Liver (tissue), 9 donors: Measurements from ENCODE around the gene CD247. TPM values are rescaled to one million over a fixed set of nuclear protein-coding genes. Genes with fewer than 3 reads are reported as not detected.

Experiments
- DNase-seq: peaks from one replicate; pipeline ENCODE4 v3.0.0-alpha.2; 2017; ENCODE audit warnings: low spot score
- H3K27ac ChIP-seq, 2 donors: one replicate each; pipeline ENCODE4 v1.7.0; 2013; ENCODE audit warnings: inconsistent platforms in 2 of 2, low read length in 2 of 2, control low read depth in 1 of 2, low read depth in 1 of 2, mild to moderate bottlenecking in 1 of 2
- H3K27me3 ChIP-seq, 4 donors: one replicate each; pipeline versions ENCODE4 v1.6.1 to v1.7.0; 2013; ENCODE audit warnings: low read length in 3 of 4, inconsistent platforms in 1 of 4, mild to moderate bottlenecking in 1 of 4, moderate library complexity in 1 of 4; ENCODE audit not compliant: control insufficient read depth in 4 of 4, insufficient read depth in 4 of 4
- H3K36me3 ChIP-seq, 4 donors: one replicate each; pipeline versions ENCODE4 v1.6.1 to v1.7.0; 2013; ENCODE audit warnings: low read length in 3 of 4, mild to moderate bottlenecking in 3 of 4, low read depth in 1 of 4, moderate library complexity in 1 of 4; ENCODE audit not compliant: control insufficient read depth in 4 of 4, insufficient read depth in 3 of 4
- H3K4me1 ChIP-seq, 4 donors: one replicate each; pipeline versions ENCODE4 v1.6.1 to v1.7.0; 2013; ENCODE audit warnings: low read length in 3 of 4, mild to moderate bottlenecking in 3 of 4, moderate library complexity in 1 of 4; ENCODE audit not compliant: control insufficient read depth in 4 of 4, insufficient read depth in 4 of 4
- H3K4me3 ChIP-seq, 3 donors: one replicate each; pipeline versions ENCODE4 v1.6.1 to v1.7.0; 2013; ENCODE audit warnings: low read length in 3 of 3, control low read depth in 1 of 3, low read depth in 1 of 3, mild to moderate bottlenecking in 1 of 3
- H3K9ac ChIP-seq, 2 donors: one replicate each; pipeline ENCODE4 v1.7.0; 2013; ENCODE audit warnings: low read length in 2 of 2, mild to moderate bottlenecking in 2 of 2, moderate library complexity in 2 of 2, control low read depth in 1 of 2, low read depth in 1 of 2
- H3K9me3 ChIP-seq, 4 donors: one replicate each; pipeline versions ENCODE4 v1.6.1 to v1.7.0; 2013; ENCODE audit warnings: low read length in 3 of 4; ENCODE audit not compliant: control insufficient read depth in 4 of 4
- EGR1 ChIP-seq, 2 donors: IDR thresholded peaks; 2 replicates each; pipeline ENCODE4 v1.6.1; 2016 to 2018; ENCODE audit warnings: antibody characterized with exemption in 2 of 2, low read depth in 2 of 2
- FOXA1 ChIP-seq: IDR thresholded peaks from 2 replicates; pipeline ENCODE4 v1.6.1; 2016; ENCODE audit warnings: antibody characterized with exemption
- FOXA2 ChIP-seq: IDR thresholded peaks from 2 replicates; pipeline ENCODE4 v1.6.1; 2016; ENCODE audit warnings: antibody characterized with exemption
- GABPA ChIP-seq, 2 donors: IDR thresholded peaks in 1 of 2; conservative IDR thresholded peaks in 1 of 2; 2 replicates each; pipeline ENCODE4 v1.6.1; 2016; ENCODE audit warnings: antibody characterized with exemption in 2 of 2, mild to moderate bottlenecking in 1 of 2, moderate library complexity in 1 of 2
- HNF4A ChIP-seq, 2 donors: conservative IDR thresholded peaks; 2 replicates each; pipeline ENCODE4 v1.6.1; 2016; ENCODE audit warnings: antibody characterized with exemption in 2 of 2, mild to moderate bottlenecking in 2 of 2
- HNF4G ChIP-seq: IDR thresholded peaks from 2 replicates; pipeline ENCODE4 v1.6.1; 2016; ENCODE audit warnings: antibody characterized with exemption
- JUND ChIP-seq, 2 donors: IDR thresholded peaks; 2 replicates each; pipeline ENCODE4 v1.6.1; 2016; ENCODE audit warnings: antibody characterized with exemption in 2 of 2
- NR2F2 ChIP-seq: IDR thresholded peaks from 2 replicates; pipeline ENCODE4 v1.6.1; 2016; ENCODE audit warnings: antibody characterized with exemption
- RAD21 ChIP-seq, 2 donors: IDR thresholded peaks; 2 replicates each; pipeline ENCODE4 v1.6.1; 2016; ENCODE audit warnings: antibody characterized with exemption in 2 of 2, mild to moderate bottlenecking in 2 of 2
- RXRA ChIP-seq, 2 donors: IDR thresholded peaks; 2 replicates each; pipeline ENCODE4 v1.6.1; 2017 to 2018; ENCODE audit warnings: antibody characterized with exemption in 2 of 2, mild to moderate bottlenecking in 1 of 2
- SP1 ChIP-seq: IDR thresholded peaks from 2 replicates; pipeline ENCODE4 v1.6.1; 2018; ENCODE audit warnings: antibody characterized with exemption, mild to moderate bottlenecking
- TAF1 ChIP-seq: conservative IDR thresholded peaks from 2 replicates; pipeline ENCODE4 v1.6.1; 2016; ENCODE audit warnings: antibody characterized with exemption, mild to moderate bottlenecking
- YY1 ChIP-seq: IDR thresholded peaks from 2 replicates; pipeline ENCODE4 v1.6.1; 2016; ENCODE audit warnings: antibody characterized with exemption, mild to moderate bottlenecking
- WGBS: extraction: QIAGEN DNeasy Blood & Tissue Kit; methylation state at CpG from one replicate; pipeline ENCODE4 v1.1.7; 2013; 5-methylcytosine and 5-hydroxymethylcytosine counted together
- polyA plus RNA-seq, 2 donors: library from polyadenylated mRNA; stranded (reverse) in 1 of 2; unstranded in 1 of 2; fragments of 200-250 nt in 1 of 2; fragments of >200 nt in 1 of 2; fragmentation: Nextera tagmentation in 1 of 2; extraction: Ambion mirVana in 1 of 2; gene quantifications; one replicate each; pipeline versions ENCODE4 v1.2.1 to v1.2.3, GENCODE V29; 2013 to 2015
- total RNA-seq, 2 donors: library from RNA; depleted of rRNA; stranded (reverse); fragments of >200 nt; gene quantifications; one replicate each; pipeline ENCODE4 v1.2.3, GENCODE V29; 2014
- TF ChIP-seq, protein P1 (sequence below): IDR thresholded peaks from 2 replicates; pipeline ENCODE4 v1.6.1; 2016; ENCODE audit warnings: antibody characterized with exemption
- TF ChIP-seq, protein P2 (sequence below): IDR thresholded peaks from 2 replicates; pipeline ENCODE4 v1.6.1; 2016; ENCODE audit warnings: antibody characterized with exemption
- TF ChIP-seq, protein P3 (sequence below): IDR thresholded peaks from 2 replicates; pipeline ENCODE4 v1.6.1; 2016; ENCODE audit warnings: antibody characterized with exemption, mild to moderate bottlenecking
- TF ChIP-seq, protein P4 (sequence below): fragments of 150-350 bp; IDR thresholded peaks from 2 replicates; pipeline ENCODE4 v1.5.1; 2017; ENCODE audit warnings: improper control_type of control experiment, low read depth, low read length; ENCODE audit not compliant: missing input control
- TF ChIP-seq, protein P5 (sequence below): IDR thresholded peaks from 2 replicates; pipeline ENCODE4 v1.6.1; 2016; ENCODE audit warnings: antibody characterized with exemption
- donor health status: healthy.
- donor health status: healthy.
- donor health status: healthy.
- donor health status: healthy.
- donor health status: healthy.

CD247 gene
- total and polyA plus RNA-seq, 4 donors, result 0.61 to 2.2 (median 1.6) TPM

DNA sequence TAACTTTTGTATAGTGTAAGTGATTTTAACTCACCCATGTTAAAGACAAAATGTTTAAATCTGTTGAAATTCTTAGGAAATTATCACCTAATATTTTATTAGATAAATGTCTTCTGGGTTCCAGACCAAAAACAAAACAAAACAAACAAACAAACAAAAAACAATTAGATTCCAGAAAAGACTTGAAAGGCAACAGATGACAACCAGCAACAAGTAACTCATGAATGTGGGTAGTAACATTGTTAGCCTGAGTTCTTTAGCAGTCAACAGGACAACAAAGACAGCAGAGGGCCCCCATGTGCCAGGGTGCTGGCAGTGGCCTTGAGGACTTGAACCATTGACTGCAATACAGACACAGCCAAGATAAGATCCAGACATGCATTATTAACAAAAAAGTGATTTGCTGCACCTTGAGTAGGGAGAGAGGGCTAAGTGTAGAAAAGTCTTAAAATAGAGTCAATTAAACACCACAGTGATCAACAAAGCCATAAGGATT, 2.4 kb upstream of the CD247 start:
- Histone ChIP-seq H3K27ac (no peak overlapping the region), H3K9me3 (no peaks in the 10 kb centered on the region), H3K27me3 (no peaks in the 10 kb centered on the region), H3K4me1 (peaks cover 0 to 3% (median 1%) of the 10 kb centered on the region in 4 donors), H3K4me3 (no peak overlapping the region), H3K36me3 (no peaks in the 10 kb centered on the region), H3K9ac (no peak overlapping the region)
- TF ChIP-seq EGR1 (IDR thresholded peaks at IDR 0.05; ENCODE audit: low read depth in 2 of 2) (no peak), JUND (IDR thresholded peaks at IDR 0.05) (no peak), FOXA1 (no peak), RAD21 (IDR thresholded peaks at IDR 0.05) (peak in 1 of 2 donors; percentile 59), SP1 (no peak), NR2F2 (no peak)
- TF ChIP-seq, protein P1, sequence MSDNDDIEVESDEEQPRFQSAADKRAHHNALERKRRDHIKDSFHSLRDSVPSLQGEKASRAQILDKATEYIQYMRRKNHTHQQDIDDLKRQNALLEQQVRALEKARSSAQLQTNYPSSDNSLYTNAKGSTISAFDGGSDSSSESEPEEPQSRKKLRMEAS, result no peak
- TF ChIP-seq, protein P2, sequence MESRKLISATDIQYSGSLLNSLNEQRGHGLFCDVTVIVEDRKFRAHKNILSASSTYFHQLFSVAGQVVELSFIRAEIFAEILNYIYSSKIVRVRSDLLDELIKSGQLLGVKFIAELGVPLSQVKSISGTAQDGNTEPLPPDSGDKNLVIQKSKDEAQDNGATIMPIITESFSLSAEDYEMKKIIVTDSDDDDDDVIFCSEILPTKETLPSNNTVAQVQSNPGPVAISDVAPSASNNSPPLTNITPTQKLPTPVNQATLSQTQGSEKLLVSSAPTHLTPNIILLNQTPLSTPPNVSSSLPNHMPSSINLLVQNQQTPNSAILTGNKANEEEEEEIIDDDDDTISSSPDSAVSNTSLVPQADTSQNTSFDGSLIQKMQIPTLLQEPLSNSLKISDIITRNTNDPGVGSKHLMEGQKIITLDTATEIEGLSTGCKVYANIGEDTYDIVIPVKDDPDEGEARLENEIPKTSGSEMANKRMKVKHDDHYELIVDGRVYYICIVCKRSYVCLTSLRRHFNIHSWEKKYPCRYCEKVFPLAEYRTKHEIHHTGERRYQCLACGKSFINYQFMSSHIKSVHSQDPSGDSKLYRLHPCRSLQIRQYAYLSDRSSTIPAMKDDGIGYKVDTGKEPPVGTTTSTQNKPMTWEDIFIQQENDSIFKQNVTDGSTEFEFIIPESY, result no peak
- DNase-seq, result no peak

DNA sequence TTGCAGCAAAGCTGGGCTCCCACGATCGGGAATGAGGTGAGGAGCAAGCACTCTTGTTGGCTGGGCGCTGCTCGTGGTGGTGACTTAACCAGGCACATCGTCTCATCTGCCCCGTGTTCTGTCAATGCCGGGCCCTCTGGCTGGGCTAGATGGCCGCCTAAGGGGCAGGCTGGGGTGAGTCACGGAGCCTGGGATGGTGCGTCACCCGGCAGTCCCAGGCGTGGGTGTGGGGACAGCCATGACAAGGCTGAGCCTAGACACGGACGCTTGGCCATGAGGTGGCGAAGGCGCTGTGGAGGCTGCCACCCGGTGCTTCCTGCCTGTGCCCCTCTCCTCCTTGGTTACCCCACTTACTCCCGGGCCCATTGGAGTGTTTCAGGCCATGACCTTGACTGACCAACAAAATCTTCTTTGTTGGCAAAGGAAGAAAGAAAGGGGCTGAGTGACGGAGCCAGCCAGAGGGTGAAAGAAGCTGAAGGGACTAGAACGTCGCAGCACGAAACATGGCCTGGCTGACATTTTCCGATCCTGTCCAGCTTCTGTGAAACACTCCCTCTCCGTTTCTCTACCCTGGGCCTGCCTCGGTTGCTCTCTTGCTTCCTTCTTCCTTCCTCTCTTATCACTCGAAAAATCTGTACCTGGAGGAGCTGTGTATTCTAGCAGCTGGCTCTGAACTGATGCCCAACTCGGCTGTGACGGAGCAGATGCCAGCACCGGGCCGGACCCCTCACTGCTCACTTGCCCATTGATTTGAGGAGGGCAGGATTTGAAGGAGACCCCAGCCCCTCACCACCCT, 596 bp downstream of the CD247 start:
- H3K9ac ChIP-seq, result no peak overlapping the region
- H3K4me1 ChIP-seq, result no peaks in the 10 kb centered on the region
- H3K4me3 ChIP-seq, result peak overlapping the region in 1 of 3 donors; percentile 1
- 86% methylated on average over 30 of the region's 30 CpGs for WGBS
- no peaks in the 10 kb centered on the region for H3K27me3 ChIP-seq
- no peaks in the 10 kb centered on the region for H3K9me3 ChIP-seq
- DNase-seq, result no peak
- no peaks in the 10 kb centered on the region for H3K36me3 ChIP-seq
- TF ChIP-seq, protein P3, sequence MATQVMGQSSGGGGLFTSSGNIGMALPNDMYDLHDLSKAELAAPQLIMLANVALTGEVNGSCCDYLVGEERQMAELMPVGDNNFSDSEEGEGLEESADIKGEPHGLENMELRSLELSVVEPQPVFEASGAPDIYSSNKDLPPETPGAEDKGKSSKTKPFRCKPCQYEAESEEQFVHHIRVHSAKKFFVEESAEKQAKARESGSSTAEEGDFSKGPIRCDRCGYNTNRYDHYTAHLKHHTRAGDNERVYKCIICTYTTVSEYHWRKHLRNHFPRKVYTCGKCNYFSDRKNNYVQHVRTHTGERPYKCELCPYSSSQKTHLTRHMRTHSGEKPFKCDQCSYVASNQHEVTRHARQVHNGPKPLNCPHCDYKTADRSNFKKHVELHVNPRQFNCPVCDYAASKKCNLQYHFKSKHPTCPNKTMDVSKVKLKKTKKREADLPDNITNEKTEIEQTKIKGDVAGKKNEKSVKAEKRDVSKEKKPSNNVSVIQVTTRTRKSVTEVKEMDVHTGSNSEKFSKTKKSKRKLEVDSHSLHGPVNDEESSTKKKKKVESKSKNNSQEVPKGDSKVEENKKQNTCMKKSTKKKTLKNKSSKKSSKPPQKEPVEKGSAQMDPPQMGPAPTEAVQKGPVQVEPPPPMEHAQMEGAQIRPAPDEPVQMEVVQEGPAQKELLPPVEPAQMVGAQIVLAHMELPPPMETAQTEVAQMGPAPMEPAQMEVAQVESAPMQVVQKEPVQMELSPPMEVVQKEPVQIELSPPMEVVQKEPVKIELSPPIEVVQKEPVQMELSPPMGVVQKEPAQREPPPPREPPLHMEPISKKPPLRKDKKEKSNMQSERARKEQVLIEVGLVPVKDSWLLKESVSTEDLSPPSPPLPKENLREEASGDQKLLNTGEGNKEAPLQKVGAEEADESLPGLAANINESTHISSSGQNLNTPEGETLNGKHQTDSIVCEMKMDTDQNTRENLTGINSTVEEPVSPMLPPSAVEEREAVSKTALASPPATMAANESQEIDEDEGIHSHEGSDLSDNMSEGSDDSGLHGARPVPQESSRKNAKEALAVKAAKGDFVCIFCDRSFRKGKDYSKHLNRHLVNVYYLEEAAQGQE, result no peak
- TF ChIP-seq JUND (IDR thresholded peaks at IDR 0.05) (no peak), GABPA (IDR thresholded peaks at IDR 0.05 in 1 of 2, conservative IDR thresholded peaks at IDR 0.05 in 1 of 2) (no peak), RXRA (IDR thresholded peaks at IDR 0.05) (no peak), RAD21 (IDR thresholded peaks at IDR 0.05) (no peak), HNF4A (conservative IDR thresholded peaks at IDR 0.05) (no peak), YY1 (no peak), EGR1 (IDR thresholded peaks at IDR 0.05; ENCODE audit: low read depth in 2 of 2) (no peak), HNF4G (no peak), NR2F2 (no peak), SP1 (no peak), FOXA1 (no peak), FOXA2 (no peak), TAF1 (no peak)
- TF ChIP-seq, protein P4, sequence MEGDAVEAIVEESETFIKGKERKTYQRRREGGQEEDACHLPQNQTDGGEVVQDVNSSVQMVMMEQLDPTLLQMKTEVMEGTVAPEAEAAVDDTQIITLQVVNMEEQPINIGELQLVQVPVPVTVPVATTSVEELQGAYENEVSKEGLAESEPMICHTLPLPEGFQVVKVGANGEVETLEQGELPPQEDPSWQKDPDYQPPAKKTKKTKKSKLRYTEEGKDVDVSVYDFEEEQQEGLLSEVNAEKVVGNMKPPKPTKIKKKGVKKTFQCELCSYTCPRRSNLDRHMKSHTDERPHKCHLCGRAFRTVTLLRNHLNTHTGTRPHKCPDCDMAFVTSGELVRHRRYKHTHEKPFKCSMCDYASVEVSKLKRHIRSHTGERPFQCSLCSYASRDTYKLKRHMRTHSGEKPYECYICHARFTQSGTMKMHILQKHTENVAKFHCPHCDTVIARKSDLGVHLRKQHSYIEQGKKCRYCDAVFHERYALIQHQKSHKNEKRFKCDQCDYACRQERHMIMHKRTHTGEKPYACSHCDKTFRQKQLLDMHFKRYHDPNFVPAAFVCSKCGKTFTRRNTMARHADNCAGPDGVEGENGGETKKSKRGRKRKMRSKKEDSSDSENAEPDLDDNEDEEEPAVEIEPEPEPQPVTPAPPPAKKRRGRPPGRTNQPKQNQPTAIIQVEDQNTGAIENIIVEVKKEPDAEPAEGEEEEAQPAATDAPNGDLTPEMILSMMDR, result no peak
- TF ChIP-seq, protein P1, result no peak
- TF ChIP-seq, protein P2, result no peak
- TF ChIP-seq, protein P5, sequence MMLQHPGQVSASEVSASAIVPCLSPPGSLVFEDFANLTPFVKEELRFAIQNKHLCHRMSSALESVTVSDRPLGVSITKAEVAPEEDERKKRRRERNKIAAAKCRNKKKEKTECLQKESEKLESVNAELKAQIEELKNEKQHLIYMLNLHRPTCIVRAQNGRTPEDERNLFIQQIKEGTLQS, result no peak
- H3K27ac ChIP-seq, result peak overlapping the region in 1 of 2 donors; percentile 0
